ENCODE data around the gene AUTS2. TPM values are rescaled to one million over a fixed set of nuclear protein-coding genes. Genes with fewer than 3 reads are reported as not detected.

AUTS2 gene
- total and polyA plus RNA-seq, 9 of the 15 experiments (the other 6 are each of a cell fraction or from before 2014, with no cell fraction given): 0.58 TPM; not detected in 8

DNA sequence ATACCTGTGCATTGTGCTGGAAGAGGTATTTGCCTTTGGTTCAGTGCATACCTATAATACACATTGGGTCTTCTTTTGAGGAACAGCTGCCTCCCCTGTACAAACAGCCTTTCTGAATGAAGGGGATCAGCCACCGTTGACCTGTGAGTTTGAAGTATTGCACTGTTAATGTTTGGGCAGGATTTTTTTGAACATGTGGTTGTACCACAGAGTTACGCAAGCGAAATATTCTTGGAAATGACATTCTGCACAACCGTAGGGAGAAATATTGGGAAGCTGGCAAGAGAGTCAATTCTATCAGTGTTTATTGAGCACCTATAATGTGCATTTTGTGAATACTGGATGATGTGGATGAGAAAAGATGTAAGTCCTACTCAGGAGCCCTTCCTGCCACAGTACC, 270.6 kb downstream of the AUTS2 start:
- Histone ChIP-seq H2AFZ (ENCODE audit: low read depth, low read length) (no peak overlapping the region), H3K9me1 (ENCODE audit: control insufficient read depth, insufficient read depth, low read length) (no peaks in the 10 kb centered on the region), H3K4me1 (replicated peaks in 1 of 2; ENCODE audit: control insufficient read depth in 2 of 2, insufficient read depth in 2 of 2, low read length in 2 of 2) (peaks cover 0 to 6% of the 10 kb centered on the region in 2 experiments; a peak in 2 of 5 replicates), H4K20me1 (replicated peaks; ENCODE audit: control insufficient read depth, insufficient read depth, low read length) (no peaks in the 10 kb centered on the region), H3K4me3 (no peak overlapping the region), H3K9ac (ENCODE audit: insufficient read depth in 1 of 2, low read depth in 2 of 2, low read length in 2 of 2) (no peak overlapping the region), H3K27me3 (ENCODE audit: control insufficient read depth in 2 of 2, insufficient read depth in 2 of 2, low read length in 2 of 2) (no peaks in the 10 kb centered on the region), H3K36me3 (ENCODE audit: control insufficient read depth, insufficient read depth, low read length) (no peaks in the 10 kb centered on the region), H3K9me3 (replicated peaks; ENCODE audit: control insufficient read depth, insufficient read depth, low read depth, low read length) (no peaks in the 10 kb centered on the region), H3K27ac (ENCODE audit: extremely low read depth, low read depth, low read length) (no peak overlapping the region), H3K4me2 (ENCODE audit: insufficient read depth, low read length) (no peak overlapping the region), H3K79me2 (ENCODE audit: control insufficient read depth, insufficient read depth, low read length) (no peaks in the 10 kb centered on the region)
- ATAC-seq: no peak
- in situ Hi-C loops (cut with MboI) (no loop called here), intact Hi-C loops (cut with micrococcal nuclease) (no loop called here)
- no TSS peak for BruUV-seq (replicated peaks)
- TF ChIP-seq ZNF311 (CRISPR knock-in tag; IDR thresholded peaks at IDR 0.05) (no peak), NCOR1 (IDR thresholded peaks at IDR 0.05) (no peak), ZC3H8 (IDR thresholded peaks at IDR 0.05) (no peak), ZNF174 (CRISPR knock-in tag; IDR thresholded peaks at IDR 0.05) (no peak), RAD51 (IDR thresholded peaks at IDR 0.05; ENCODE audit: borderline replicate concordance, low read depth) (no peak), RBM25 (IDR thresholded peaks at IDR 0.05; ENCODE audit: low read depth, low read length, severe bottlenecking) (no peak), TCF3 (CRISPR knock-in tag; IDR thresholded peaks at IDR 0.05) (no peak), TFAM (CRISPR knock-in tag; conservative IDR thresholded peaks at IDR 0.05) (no peak), SREBF2 (CRISPR knock-in tag; IDR thresholded peaks at IDR 0.05) (no peak), ZNF668 (CRISPR knock-in tag; IDR thresholded peaks at IDR 0.05) (no peak), RBM14 (IDR thresholded peaks at IDR 0.05; ENCODE audit: borderline replicate concordance, insufficient read depth, low read depth, low read length) (no peak), MTA1 (IDR thresholded peaks at IDR 0.05; ENCODE audit: borderline replicate concordance) (no peak)
- TF ChIP-seq, protein P1, sequence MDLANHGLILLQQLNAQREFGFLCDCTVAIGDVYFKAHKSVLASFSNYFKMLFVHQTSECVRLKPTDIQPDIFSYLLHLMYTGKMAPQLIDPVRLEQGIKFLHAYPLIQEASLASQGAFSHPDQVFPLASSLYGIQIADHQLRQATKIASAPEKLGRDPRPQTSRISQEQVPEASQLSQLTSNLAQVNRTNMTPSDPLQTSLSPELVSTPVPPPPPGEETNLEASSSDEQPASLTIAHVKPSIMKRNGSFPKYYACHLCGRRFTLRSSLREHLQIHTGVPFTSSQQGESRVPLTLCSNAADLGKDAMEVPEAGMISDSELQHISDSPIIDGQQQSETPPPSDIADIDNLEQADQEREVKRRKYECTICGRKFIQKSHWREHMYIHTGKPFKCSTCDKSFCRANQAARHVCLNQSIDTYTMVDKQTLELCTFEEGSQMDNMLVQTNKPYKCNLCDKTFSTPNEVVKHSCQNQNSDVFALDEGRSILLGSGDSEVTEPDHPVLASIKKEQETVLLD (IDR thresholded peaks at IDR 0.05): no peak
- TF ChIP-seq, protein P2, sequence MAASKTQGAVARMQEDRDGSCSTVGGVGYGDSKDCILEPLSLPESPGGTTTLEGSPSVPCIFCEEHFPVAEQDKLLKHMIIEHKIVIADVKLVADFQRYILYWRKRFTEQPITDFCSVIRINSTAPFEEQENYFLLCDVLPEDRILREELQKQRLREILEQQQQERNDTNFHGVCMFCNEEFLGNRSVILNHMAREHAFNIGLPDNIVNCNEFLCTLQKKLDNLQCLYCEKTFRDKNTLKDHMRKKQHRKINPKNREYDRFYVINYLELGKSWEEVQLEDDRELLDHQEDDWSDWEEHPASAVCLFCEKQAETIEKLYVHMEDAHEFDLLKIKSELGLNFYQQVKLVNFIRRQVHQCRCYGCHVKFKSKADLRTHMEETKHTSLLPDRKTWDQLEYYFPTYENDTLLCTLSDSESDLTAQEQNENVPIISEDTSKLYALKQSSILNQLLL (CRISPR knock-in tag; IDR thresholded peaks at IDR 0.05; ENCODE audit: borderline replicate concordance): no peak
- TF ChIP-seq, protein P3, sequence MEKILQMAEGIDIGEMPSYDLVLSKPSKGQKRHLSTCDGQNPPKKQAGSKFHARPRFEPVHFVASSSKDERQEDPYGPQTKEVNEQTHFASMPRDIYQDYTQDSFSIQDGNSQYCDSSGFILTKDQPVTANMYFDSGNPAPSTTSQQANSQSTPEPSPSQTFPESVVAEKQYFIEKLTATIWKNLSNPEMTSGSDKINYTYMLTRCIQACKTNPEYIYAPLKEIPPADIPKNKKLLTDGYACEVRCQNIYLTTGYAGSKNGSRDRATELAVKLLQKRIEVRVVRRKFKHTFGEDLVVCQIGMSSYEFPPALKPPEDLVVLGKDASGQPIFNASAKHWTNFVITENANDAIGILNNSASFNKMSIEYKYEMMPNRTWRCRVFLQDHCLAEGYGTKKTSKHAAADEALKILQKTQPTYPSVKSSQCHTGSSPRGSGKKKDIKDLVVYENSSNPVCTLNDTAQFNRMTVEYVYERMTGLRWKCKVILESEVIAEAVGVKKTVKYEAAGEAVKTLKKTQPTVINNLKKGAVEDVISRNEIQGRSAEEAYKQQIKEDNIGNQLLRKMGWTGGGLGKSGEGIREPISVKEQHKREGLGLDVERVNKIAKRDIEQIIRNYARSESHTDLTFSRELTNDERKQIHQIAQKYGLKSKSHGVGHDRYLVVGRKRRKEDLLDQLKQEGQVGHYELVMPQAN (IDR thresholded peaks at IDR 0.05; ENCODE audit: borderline replicate concordance): no peak
- POLR2A ChIA-PET: no interaction called here
- 0% methylated on average over 4 of the region's 4 CpGs for whole genome bisulfite sequencing (ENCODE audit: insufficient coverage, low coverage, missing lambda C conversion rate)
- CTCF ChIA-PET (ENCODE audit: low intra/inter-chr PET ratio): no interaction called here
- FAIRE-seq: no peak
- DNase-seq (ENCODE audit: extremely low read depth in 1 of 4, low spot score in 3 of 4): no peak
